SIG-M5 treated with dmso at 0.1 percent for 504 hours (cell line): ENCODE data around the gene SYTL2.

Experiments used
- DNase-seq: peaks from one replicate; lab custom pipeline; 2025; ENCODE audit not compliant: unreplicated experiment; lab: John Stamatoyannopoulos, UW

The SYTL2 gene

DNA sequence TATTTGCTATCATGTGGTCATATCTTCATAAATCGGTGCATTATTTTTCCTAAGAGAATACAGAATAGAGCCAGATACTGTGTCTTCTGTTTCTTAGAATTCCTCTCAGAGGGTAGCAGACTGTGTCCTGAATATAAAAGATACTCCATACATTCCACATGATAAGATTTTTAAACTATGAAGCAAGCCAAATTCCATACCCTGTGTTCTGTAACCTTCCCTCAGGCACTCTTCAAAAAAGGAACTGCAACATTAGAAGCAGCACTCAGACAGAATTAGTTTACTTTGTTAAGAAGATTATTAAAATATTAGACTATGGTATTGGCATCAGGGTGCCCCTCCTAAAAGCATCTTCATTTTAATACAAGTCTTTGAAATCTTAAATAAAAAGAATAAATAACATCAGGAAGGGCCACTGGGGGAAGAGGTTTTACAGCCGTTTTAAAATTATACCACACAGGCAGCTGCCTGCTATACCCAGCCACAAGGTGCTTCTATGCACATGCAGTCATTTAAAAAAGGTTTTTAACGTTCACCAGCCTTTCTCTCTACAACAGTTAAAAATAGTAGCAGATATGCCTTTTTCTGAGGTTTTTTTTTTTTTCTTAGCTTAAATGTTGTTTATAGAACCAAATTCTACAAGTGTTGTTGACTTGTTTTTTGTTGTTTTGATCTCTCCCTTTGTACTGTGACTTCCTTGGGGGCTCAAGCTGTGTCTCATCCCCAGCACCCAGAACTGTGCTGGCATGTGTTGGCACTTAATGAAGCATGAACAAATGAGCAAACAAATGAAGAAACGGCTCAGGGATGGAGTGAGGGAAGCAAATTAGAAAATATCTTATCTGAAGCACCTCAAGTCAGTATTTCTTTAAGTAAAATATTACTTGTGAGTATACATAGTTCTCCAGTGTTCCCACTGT is 70.2 kb downstream of the SYTL2 start:
- DNase-seq = no peak

DNA sequence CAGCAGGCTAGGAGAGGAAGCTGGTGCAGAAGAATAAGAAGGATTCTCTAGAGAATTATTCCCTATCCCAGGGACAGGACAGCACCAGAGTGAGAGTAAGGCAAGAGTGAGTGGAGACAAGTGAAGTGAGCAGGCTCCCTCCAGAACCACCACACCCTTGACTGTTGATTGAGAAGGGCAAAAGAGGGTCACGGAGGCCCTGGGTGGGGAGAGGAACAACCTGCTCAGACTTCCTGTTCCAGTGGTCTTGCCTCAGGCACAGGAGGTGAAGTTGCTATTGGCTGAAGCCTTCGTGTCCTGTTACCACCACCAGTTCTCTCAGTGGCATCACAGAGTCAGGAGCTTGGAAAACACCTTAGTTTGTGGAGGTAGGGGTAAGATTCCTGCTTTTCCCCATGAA is 73.2 kb downstream of the SYTL2 start:
- DNase-seq = peak; percentile 29

DNA sequence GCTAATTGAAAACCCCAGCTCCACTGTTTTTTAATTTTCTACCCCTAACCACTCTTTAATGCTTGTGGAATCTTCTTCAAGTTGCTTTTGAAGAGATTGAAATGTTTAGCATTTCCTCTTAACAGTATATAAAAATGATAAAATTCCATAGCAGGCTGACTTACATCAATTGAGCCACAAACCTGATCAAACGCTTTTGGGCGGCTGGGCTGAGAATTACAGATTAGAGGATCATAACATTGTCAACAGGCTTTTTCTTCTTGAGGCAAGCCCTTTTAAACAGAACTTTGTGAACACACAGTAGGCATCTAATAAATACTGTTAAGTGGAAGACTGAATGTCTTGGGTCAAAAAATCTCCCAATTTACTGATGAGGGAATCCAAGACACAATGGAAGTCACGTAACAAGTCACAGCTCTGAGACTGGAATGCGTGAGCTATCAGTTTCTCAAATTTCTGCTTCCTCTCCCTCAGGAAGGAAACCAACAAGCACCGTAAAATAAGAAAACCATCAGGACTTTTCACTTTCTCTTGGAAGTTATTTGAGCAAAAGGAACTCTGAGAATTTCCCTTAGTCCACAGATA is 75.0 kb downstream of the SYTL2 start:
- DNase-seq = no peak

DNA sequence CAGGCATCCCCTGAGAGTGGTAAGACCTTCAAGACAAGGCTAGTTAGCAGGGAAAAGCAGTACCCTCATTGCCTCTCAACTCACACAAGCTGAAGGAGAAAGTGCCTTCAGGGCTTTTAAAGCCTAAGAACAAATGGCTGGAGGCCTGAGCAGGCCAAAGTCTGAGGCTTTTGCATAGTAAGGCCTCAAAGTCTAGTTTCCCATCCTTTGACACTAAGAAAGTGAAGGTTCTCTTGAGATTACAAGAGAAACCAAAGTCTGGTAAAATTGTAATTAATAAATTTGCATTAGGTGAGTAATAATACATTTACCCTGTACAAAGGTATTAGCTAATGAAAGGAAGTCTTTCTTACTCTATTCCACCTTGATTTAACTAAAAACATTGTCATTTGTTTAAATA is 78.0 kb downstream of the SYTL2 start:
- no peak for DNase-seq

DNA sequence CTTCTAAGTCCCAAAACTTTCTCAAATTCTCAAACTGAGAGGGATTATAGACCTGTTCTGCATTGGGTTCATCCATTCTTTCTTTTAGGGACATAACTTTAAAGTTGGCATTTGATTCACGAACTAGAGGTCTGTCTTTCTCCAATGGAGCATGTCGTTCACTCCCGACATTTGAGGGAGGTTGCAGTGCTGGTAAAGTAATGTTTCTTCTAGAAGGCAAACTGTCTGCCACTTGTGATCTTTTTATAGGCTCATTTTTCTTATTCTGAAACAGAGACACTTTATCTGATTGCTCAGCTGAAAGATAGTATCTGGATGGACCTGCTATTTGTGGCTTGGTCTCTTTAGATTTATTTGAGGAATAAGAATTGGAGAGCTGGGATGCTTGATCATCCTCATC is 84.6 kb downstream of the SYTL2 start:
- DNase-seq = no peak

DNA sequence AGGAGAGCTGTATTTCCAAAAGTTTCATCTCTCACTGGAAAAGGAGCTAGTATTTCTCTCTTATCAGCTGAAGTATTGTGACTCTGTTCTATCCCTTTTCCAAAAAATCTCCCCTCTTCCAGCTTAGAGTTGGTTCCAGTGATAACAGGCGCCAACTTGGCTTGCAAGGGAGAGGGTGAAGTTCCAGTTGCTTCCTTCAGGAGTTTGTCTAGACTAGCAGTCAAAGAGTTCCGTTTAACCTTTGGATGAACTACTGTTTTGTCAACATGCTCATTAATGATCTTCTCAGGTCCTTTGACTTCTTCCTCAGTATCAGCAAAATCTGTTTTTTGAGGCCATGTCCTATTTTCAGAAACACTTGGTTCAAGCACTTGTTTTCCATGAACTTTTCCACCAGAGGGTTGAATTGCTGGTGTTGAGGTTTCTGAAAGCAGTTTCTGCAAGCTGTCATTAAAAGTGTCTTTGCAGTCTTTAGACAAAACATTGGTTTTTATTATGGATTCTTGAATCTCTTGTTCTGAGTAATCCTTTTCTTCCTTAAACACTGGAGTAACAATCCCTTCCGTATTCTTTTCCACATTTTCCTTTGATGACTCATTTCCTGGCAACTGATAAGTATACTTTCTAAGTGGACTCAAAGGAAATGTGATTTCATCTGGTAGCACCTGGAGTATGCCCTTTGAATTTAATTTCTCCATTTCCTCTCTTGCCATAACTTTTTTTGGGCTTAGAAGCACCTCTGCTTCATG is 85.3 kb downstream of the SYTL2 start:
- DNase-seq = no peak

DNA sequence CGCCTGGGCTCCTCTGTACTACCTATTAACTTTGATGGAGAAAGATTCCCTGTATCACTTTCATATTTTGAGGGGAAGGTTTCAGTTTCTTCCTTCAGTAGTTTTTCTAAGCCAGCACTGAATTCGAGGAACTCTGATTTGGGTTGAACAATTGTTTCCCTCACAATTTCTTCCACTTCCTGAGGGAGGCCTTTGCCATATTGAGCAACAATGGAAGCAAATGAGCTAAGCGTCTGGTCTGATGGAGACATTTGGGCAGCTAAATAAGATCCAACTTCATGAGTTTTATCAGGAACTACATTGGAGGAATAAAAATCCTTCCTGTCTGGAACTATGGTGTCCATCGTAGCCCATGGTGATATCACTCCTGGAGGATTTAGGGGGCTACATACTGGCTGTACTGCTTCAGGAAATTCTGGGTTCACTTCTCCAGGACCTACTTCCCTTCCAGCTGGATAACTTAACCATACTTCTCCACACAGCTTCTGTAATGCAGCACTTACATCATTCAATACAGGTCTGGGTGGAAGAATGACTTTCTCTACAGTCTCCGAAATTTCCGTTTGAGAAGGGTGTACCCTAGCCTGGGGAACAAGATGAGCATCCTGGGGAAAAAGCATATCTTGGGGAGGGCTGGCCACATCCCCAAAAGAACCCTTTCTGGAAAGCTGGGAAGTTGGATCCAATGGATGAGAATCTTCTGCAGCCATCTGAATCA is 86.0 kb downstream of the SYTL2 start:
- no peak for DNase-seq

DNA sequence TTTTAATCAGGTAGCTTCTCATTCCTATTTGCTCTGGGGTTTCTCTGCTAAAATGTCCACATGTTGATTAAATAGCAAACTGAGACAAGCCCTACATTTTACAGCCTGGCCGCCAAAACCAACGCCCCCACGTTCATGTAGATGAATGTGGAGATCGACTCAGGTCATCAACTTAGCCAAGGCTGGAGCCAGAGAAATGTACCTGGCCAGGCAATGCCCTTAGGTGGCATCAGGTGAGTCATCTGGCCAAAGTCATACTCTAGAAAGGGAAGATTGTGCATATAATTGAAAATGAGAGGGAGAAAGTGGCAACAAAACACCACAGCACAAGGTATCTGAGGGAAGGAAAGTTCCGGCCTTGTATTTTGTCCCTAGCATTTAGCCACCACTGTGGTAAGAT is 87.9 kb downstream of the SYTL2 start:
- DNase-seq = no peak

DNA sequence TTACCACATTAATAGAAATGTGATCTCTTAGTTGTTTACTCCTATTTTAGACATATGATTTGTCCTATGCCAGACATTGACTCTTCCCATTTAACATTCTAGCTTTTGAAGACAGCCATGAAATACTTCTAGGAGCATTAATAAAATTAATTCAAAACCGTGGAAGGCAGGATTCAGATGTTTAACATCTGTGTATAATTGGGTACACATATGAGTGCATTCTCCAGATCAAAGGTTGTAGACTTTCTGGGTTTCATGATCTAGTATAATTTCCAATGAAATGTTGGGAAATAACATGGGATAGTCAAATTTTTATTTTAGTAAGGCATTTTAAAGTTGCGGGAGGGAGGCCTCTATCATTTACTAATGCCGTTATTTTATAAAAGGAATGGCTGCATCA is 89.8 kb downstream of the SYTL2 start:
- DNase-seq = no peak

DNA sequence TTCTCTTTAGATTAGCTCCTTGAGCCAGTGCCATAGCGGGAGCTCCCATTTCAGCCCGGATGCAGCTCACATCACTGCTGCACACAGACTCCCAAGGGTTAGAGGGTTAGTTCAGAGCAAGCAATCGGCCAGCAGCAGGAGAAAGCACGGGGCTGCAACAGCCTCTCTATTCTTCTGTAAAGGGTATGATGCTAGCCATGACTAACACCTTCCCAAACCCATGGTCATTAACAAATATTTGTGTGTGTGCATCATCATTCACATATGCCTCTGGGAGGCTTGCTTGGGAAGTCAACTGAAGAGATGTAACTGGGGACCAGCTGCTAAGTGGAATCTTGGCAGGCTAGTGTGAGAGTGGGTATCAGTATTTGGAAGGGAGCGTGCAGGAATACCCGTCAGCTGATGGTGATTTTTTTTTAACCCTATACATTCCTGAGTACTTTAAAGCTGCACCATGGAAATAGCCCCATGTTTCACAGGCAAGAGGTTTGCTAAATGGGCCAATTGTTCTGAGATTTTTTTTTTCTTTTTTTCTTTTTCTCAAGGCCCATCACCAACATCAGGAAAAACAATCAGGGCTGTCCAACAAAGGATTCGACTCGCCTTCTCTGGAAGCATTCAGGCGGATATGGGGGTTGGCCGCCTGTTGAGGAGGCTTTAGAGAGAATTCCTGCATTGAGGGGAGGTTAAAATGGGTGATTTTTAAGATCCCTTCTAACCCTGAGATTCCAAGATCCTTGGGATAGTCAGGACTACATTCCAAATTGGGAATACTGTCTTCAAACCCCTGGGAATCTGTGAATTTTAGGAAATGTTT is 91.7 kb downstream of the SYTL2 start:
- no peak for DNase-seq

DNA sequence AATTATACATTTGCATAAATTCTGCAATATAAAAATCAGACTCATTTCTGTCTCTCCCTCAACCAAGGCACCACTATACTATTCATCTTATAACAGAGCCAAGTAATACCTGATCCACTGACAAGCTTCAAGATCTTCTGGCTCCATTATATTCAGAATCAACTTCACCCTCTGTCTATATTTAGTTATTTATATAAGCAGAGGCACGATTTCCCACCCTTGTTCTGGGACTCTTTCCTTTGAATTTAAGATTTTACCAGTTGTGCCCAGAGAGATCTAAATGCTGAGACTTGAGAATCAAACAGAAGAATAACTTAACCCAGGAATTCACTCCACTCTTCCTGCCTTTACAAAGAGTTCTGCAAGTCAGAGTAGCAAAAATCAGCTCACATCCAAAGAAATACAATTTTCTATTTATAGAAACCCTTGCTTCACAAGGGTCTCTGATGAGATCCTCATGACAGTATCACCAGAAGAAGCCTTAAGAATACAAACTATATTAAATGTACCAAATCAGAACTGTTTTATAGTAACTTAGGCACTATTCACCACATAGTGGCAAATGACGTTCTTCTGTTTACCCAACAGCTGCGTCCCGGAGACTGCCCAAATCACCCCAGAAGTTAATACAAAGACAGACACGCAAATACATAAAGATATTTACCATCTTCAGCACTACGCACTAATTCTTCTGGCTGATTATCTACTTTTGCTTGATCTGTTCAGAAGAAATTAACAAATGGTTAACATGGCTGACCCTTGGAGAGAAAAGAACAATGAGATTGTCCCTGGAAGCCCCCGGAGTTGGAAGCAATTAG is 92.6 kb downstream of the SYTL2 start:
- DNase-seq = no peak

DNA sequence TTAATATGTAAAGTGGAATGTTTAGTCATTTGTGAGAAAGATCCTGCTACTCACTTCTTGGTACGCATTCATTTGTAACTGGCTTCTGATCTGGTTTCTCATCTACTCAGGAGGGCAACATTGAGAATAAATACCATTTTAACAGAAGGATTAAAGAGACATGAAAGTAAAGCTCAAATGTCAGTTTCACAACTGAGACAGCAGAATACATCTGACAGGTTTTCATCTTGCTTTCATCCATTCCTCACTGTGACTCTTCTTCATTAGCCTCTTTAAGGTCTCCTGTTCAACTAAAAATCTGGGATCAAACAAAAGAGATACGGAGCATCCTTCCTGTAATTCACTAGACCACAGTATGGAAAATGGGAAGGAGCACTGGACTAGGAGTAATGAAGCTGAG is 93.5 kb downstream of the SYTL2 start:
- DNase-seq = no peak

DNA sequence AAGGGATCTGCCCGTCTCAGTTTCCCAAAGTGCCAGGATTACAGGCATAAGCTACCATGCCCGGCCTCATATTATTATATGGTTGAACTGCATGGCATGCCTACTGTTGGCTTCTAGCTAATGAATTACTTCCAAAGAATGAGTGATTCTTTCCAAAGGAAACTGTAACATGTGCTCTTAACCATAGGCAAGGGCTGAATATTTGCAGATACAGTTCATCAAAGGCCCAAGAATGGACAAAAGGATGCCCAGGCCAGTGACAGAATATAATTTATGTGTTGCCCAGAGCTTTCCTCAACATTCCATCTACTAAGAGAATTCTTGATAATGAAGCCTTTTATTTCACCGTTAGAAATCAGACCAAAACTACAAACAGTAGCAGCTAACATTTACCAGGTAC is 98.0 kb downstream of the SYTL2 start:
- no peak for DNase-seq

DNA sequence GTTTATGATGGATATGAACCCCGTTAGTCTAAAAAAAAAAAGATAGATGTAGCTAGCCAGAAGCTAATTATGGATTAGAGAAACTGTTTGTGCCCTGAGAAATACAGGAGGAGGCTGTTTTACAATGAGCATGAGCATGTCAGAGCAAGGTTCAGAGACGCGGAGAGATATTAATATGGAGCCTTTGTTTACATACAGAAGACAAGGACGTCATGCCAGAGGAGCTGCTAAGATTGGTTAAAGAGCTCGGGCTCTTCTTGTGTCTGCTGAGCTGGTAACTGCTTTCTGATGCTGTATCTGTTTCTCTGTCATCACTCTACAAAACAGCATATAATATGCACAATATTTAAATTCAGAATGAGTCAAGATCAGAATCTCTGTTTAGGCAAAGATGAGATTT is 100.0 kb downstream of the SYTL2 start:
- DNase-seq = no peak

DNA sequence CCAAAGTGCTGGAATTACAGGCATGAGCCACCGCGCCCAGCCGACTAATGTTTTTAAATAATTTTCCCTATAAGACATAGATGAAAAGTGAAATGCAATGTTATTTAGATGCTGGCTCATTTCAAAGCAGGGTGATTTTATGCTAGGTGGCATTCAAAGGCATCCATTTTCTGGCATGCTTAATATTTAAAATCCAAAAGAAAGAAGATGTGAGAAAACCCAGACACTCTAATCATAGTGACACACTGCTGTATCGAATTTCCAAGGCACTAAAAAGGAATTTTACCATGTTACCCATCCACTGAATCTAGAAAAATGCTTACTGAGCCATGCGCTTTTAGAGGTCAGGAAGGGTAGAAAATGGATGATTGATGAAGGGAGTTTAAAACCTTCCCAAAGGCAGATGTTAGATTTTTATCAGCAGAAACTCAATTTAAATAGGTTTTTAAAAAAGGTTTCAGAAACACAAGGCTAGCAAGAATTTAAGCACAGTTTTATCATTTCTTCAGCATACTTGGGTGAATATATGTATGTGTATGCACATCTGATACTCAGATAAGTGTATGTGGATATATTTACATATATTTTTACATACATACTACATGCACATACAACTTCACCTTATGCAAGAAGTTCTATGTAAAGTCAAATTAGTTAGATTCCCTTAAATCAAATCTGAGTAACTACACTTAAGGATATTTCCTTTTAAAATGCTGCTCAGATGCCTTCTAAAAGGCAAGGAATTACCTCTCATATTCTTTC is 100.8 kb downstream of the SYTL2 start:
- DNase-seq = no peak

DNA sequence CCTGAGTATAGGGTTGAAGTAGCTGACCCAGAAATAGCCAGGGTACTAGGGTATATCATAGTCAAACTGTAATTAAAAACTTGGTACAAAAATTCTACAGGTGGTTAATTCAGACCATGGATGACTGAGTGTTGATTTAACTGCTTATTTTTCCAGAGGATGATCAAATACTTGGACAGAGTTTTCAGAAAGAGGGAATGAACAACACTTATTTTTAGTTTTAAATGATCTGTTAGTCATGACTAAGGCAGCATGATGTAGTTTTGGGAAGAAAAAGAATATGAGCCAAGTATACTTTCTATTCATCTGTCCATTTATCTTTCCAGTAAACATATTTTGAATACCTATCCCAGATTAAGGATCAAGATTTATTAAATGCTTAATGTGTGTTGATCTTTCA is 105.1 kb downstream of the SYTL2 start:
- DNase-seq = no peak

DNA sequence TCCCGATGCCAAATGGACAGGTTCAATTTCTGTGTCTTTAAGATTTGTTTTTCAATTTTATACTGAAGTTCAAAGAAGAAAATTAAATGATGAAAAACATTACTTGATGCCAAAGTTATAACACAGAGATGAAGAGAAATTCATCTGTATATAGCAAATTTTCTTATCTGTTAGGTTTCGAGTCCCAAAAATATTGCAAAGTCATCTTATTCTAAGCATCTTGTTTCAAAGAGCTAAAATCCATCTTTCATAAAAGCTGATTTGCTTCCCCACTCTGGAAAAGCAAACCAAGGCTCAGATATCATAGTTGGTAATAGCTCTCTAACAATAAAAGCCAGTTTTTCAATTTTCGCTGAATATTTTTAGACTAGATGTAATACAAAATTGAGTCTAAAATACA is 106.0 kb downstream of the SYTL2 start:
- no peak for DNase-seq

DNA sequence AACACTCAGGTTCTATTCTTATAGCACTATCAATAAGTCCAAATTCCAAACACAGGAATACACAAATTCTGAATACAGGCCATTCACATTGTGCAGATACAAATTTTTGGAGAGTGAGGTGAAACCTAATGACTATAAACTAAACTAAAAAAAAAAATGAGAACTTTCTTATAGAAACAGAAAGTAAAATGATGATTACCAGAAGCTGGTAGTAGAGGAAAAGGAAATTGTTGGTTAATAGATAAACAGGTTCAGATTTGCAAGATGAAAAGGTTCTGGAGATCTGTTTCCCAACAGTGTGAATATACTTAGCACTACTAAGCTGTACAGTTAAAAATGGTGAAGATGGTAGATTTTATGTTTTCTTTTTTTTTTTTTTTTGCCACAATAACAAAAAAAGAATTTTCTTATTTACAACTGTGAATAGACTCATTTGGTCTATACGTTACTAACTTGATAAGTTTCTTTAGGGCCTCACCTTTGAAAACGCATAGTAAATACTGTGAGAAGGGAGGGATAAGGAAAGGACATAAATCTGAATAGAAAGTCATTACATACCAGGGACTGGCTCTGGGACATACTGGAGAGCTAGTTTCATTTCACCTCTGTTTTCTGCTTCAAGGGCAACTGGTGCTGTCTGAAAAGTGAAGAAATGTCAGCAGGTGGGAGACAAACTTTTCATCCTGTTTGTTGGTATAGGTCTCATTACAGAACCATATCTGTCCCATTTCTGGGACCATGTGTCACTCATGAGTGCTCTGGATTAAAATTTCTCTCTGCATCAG is 110.8 kb downstream of the SYTL2 start:
- no peak for DNase-seq
